WTC11 (cell line): Measurements from ENCODE around the gene RHOA. TPM values are rescaled to one million over a fixed set of nuclear protein-coding genes. Genes with fewer than 3 reads are reported as not detected.

ENCODE experiments used
- ATAC-seq: fragments of 200-7000 bp; cut with Tn5 transposase; 2 replicates; pipeline ENCODE4 v1.10.0; 2021; ENCODE audit warnings: mild to moderate bottlenecking, moderate library complexity
- CTCF ChIA-PET: fragments of 300-600 bp; sonication (Branson Sonifier 250); formaldehyde crosslinking; loops from one replicate; lab custom pipeline; 2021; ENCODE audit warnings: antibody characterized with exemption; lab: Charles Lee
- POLR2A ChIA-PET: fragments of 350-600 bp; sonication (Branson Sonifier 250); formaldehyde crosslinking; loops from one replicate; lab custom pipeline; 2021; ENCODE audit warnings: antibody characterized with exemption; lab: Charles Lee
- DNase-seq: peaks from one replicate; pipeline ENCODE4 v3.0.0; 2021; ENCODE audit warnings: low spot score
- H3K27ac Mint-ChIP-seq: 2 replicates; pipeline ENCODE4 v1.8.0; 2021; ENCODE audit warnings: mixed read lengths
- H3K27me3 Mint-ChIP-seq: 2 replicates; pipeline ENCODE4 v1.8.0; 2021; ENCODE audit warnings: low read depth, mild to moderate bottlenecking, moderate library complexity, mixed read lengths
- H3K36me3 Mint-ChIP-seq: 2 replicates; pipeline ENCODE4 v1.8.0; 2021; ENCODE audit warnings: mixed read lengths
- H3K4me1 Mint-ChIP-seq: 2 replicates; pipeline ENCODE4 v1.8.0; 2022; ENCODE audit warnings: mixed read lengths
- H3K4me3 Mint-ChIP-seq: 2 replicates; pipeline ENCODE4 v1.8.0; 2021; ENCODE audit warnings: mild to moderate bottlenecking, moderate library complexity, mixed read lengths
- H3K9me3 Mint-ChIP-seq: 2 replicates; pipeline ENCODE4 v1.8.0; 2021; ENCODE audit warnings: mixed read lengths
- ARID4B ChIP-seq: sonication (generic); formaldehyde crosslinking; IDR thresholded peaks from 2 replicates; pipeline ENCODE4 v1.8.0; 2023; ENCODE audit warnings: missing genetic modification reagents, mild to moderate bottlenecking, borderline replicate concordance
- ATF1 ChIP-seq: sonication (generic); formaldehyde crosslinking; IDR thresholded peaks from 2 replicates; pipeline ENCODE4 v1.8.1; 2023; ENCODE audit warnings: mild to moderate bottlenecking, moderate library complexity, missing genetic modification reagents
- ATF3 ChIP-seq: sonication (generic); formaldehyde crosslinking; conservative IDR thresholded peaks from 2 replicates; pipeline ENCODE4 v1.8.1; 2022; ENCODE audit warnings: mild to moderate bottlenecking, missing genetic modification reagents
- CREM ChIP-seq: sonication (generic); formaldehyde crosslinking; IDR thresholded peaks from 2 replicates; pipeline ENCODE4 v1.8.1; 2022; ENCODE audit warnings: mild to moderate bottlenecking, missing genetic modification reagents, moderate library complexity
- ELF4 ChIP-seq: sonication (generic); formaldehyde crosslinking; IDR thresholded peaks from 2 replicates; pipeline ENCODE4 v1.8.1; 2022; ENCODE audit warnings: low read depth, mild to moderate bottlenecking, moderate library complexity, missing genetic modification reagents
- ESRRA ChIP-seq: sonication (generic); formaldehyde crosslinking; IDR thresholded peaks from 2 replicates; pipeline ENCODE4 v1.8.1; 2022; ENCODE audit warnings: mild to moderate bottlenecking, missing genetic modification reagents, borderline replicate concordance
- FOXJ3 ChIP-seq: sonication (generic); formaldehyde crosslinking; IDR thresholded peaks from 2 replicates; pipeline ENCODE4 v1.9.0; 2021; ENCODE audit warnings: missing genetic modification reagents, mild to moderate bottlenecking, borderline replicate concordance
- GABPB1 ChIP-seq: sonication (generic); formaldehyde crosslinking; IDR thresholded peaks from 2 replicates; pipeline ENCODE4 v1.8.1; 2023; ENCODE audit warnings: mild to moderate bottlenecking, missing genetic modification reagents
- JUN ChIP-seq: sonication (generic); formaldehyde crosslinking; IDR thresholded peaks from 2 replicates; pipeline ENCODE4 v1.8.0; 2023; ENCODE audit warnings: mild to moderate bottlenecking, missing genetic modification reagents
- NFATC4 ChIP-seq: fragments of 250-450 bp; sonication (Bioruptor Pico); IDR thresholded peaks from 2 replicates; pipeline ENCODE4 v1.9.0; 2021; ENCODE audit warnings: mild to moderate bottlenecking
- NFE2L1 ChIP-seq: sonication (generic); formaldehyde crosslinking; IDR thresholded peaks from 2 replicates; pipeline ENCODE4 v1.8.1; 2023; ENCODE audit warnings: missing genetic modification reagents
- PRRX2 ChIP-seq: fragments of 250-450 bp; sonication (Bioruptor Pico); IDR thresholded peaks from 2 replicates; pipeline ENCODE4 v1.8.0; 2021; ENCODE audit warnings: mild to moderate bottlenecking
- RORB ChIP-seq: fragments of 250-450 bp; sonication (Bioruptor Pico); IDR thresholded peaks from 2 replicates; pipeline ENCODE4 v1.9.0; 2021; ENCODE audit warnings: mild to moderate bottlenecking
- TP53 ChIP-seq: sonication (generic); formaldehyde crosslinking; IDR thresholded peaks from 2 replicates; pipeline ENCODE4 v1.8.1; 2023; ENCODE audit warnings: mild to moderate bottlenecking, missing genetic modification reagents
- USF2 ChIP-seq: sonication (generic); formaldehyde crosslinking; IDR thresholded peaks from 2 replicates; pipeline ENCODE4 v1.8.1; 2023; ENCODE audit warnings: mild to moderate bottlenecking, missing genetic modification reagents, moderate library complexity
- ZBTB21 ChIP-seq: sonication (generic); formaldehyde crosslinking; IDR thresholded peaks from 2 replicates; pipeline ENCODE4 v1.8.1; 2023; ENCODE audit warnings: mild to moderate bottlenecking, missing genetic modification reagents, borderline replicate concordance
- ZNF219 ChIP-seq: sonication (generic); formaldehyde crosslinking; IDR thresholded peaks from 2 replicates; pipeline ENCODE4 v1.8.0; 2023; ENCODE audit warnings: missing genetic modification reagents, mild to moderate bottlenecking, borderline replicate concordance
- ZNF263 ChIP-seq: sonication (generic); formaldehyde crosslinking; IDR thresholded peaks from 2 replicates; pipeline ENCODE4 v1.8.1; 2022; ENCODE audit warnings: low read depth, mild to moderate bottlenecking, moderate library complexity, missing genetic modification reagents
- ZNF671 ChIP-seq: fragments of 250-450 bp; sonication (Bioruptor Pico); IDR thresholded peaks from 2 replicates; pipeline ENCODE4 v1.8.0; 2021; ENCODE audit warnings: mild to moderate bottlenecking
- total RNA-seq: library from RNA; stranded (reverse); gene quantifications from 3 replicates; pipeline ENCODE4 v1.2.3, GENCODE V29; 2021
- TF ChIP-seq, protein P1 (sequence below): fragments of 200-600 bp; IDR thresholded peaks from 2 replicates; pipeline ENCODE4 v1.8.0; 2022; ENCODE audit warnings: antibody characterized with exemption
- TF ChIP-seq, protein P2 (sequence below): sonication (generic); formaldehyde crosslinking; IDR thresholded peaks from 2 replicates; pipeline ENCODE4 v1.8.1; 2022; ENCODE audit warnings: mild to moderate bottlenecking, moderate library complexity, missing genetic modification reagents
- TF ChIP-seq, protein P3 (sequence below): sonication (generic); formaldehyde crosslinking; IDR thresholded peaks from 2 replicates; pipeline ENCODE4 v1.8.1; 2023; ENCODE audit warnings: mild to moderate bottlenecking, missing genetic modification reagents, moderate library complexity
- TF ChIP-seq, protein P4 (sequence below): sonication (generic); formaldehyde crosslinking; conservative IDR thresholded peaks from 2 replicates; pipeline ENCODE4 v1.8.1; 2023; ENCODE audit warnings: mild to moderate bottlenecking, low read depth, missing genetic modification reagents, moderate library complexity

RHOA gene
- total RNA-seq, 1 experiment from 2014 or later = 367 TPM

- TF ChIP-seq, protein P1, sequence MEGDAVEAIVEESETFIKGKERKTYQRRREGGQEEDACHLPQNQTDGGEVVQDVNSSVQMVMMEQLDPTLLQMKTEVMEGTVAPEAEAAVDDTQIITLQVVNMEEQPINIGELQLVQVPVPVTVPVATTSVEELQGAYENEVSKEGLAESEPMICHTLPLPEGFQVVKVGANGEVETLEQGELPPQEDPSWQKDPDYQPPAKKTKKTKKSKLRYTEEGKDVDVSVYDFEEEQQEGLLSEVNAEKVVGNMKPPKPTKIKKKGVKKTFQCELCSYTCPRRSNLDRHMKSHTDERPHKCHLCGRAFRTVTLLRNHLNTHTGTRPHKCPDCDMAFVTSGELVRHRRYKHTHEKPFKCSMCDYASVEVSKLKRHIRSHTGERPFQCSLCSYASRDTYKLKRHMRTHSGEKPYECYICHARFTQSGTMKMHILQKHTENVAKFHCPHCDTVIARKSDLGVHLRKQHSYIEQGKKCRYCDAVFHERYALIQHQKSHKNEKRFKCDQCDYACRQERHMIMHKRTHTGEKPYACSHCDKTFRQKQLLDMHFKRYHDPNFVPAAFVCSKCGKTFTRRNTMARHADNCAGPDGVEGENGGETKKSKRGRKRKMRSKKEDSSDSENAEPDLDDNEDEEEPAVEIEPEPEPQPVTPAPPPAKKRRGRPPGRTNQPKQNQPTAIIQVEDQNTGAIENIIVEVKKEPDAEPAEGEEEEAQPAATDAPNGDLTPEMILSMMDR = no peak
- TF ChIP-seq, protein P2, sequence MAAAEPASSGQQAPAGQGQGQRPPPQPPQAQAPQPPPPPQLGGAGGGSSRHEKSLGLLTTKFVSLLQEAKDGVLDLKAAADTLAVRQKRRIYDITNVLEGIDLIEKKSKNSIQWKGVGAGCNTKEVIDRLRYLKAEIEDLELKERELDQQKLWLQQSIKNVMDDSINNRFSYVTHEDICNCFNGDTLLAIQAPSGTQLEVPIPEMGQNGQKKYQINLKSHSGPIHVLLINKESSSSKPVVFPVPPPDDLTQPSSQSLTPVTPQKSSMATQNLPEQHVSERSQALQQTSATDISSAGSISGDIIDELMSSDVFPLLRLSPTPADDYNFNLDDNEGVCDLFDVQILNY (CRISPR knock-in tag) = no peak
- no peak for TF ChIP-seq CREM (CRISPR knock-in tag)
- no peak for TF ChIP-seq NFE2L1 (CRISPR knock-in tag)
- TF ChIP-seq PRRX2 (CRISPR knock-in tag) = no peak
- TF ChIP-seq ESRRA (CRISPR knock-in tag) = no peak
- no peak for TF ChIP-seq FOXJ3
- TF ChIP-seq JUN (CRISPR knock-in tag) = no peak
Measured at GRCh38 chr3:49412632-49413337, 1.0 kb upstream of the RHOA start (continued).

DNA sequence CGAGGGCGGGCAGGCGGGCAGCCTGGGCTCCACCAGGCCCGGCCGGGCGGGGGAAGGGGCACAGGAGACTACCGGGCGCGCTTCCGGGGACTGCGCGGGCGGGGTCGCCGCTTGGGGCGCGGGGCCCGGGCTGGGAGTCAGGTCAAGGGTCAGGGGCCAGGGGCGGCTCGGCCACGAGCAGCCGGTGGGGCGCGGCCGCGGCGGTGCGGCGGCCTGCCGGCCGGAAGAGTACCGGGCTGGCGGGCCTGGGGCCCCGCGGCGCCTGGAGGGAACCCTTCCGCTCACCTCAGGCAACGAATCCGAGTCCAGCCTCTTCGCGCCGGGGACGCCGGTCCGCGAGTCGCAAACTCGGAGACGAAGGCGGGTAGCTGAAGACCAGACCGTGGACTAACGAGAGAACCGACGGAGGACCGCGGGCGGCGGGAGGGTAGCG is 225 bp downstream of the RHOA start:
- DNase-seq (peak; percentile 66), ATAC-seq (peak; percentile 25)
- Mint-ChIP-seq H3K9me3 (no peaks in the 10 kb centered on the region), H3K27me3 (no peaks in the 10 kb centered on the region), H3K4me1 (peaks cover 40% of the 10 kb centered on the region), H3K27ac (no peak overlapping the region; the same call in 1 of the 2 replicates), H3K36me3 (peaks cover 4% of the 10 kb centered on the region; the same call in 1 of the 2 replicates), H3K4me3 (peak overlapping the region; percentile 97)
- CTCF ChIA-PET = interaction anchor here (0.8 to 2.3 kb wide), 6 partner anchors 11 to 240 kb away, joined by 3 to 15 read pairs (median 5); partner anchors contain the start of genes AMT, KLHDC8B and USP4
- POLR2A ChIA-PET = interaction anchor here (0.6 to 2.2 kb wide), 7 partner anchors 11 to 1750 kb away, joined by 3 to 16 read pairs (median 5); partner anchors contain the start of genes NICN1, QRICH1 and USP4
- TF ChIP-seq NFATC4 (CRISPR knock-in tag) (no peak), RORB (no peak), TP53 (no peak), USF2 (CRISPR knock-in tag) (no peak; the same call in 1 of the 2 replicates), CREM (CRISPR knock-in tag) (0 out of 2 replicates have a peak, but pooled peaks have one; percentile 43), ZNF263 (CRISPR knock-in tag) (no peak), ZNF219 (CRISPR knock-in tag) (no peak), ZBTB21 (CRISPR knock-in tag) (no peak), ATF3 (CRISPR knock-in tag) (no peak), JUN (CRISPR knock-in tag) (no peak), ZNF671 (CRISPR knock-in tag) (no peak), ATF1 (CRISPR knock-in tag) (no peak), GABPB1 (CRISPR knock-in tag) (0 out of 2 replicates have a peak, but pooled peaks have one; percentile 19), ARID4B (CRISPR knock-in tag) (no peak; the same call in 1 of the 2 replicates), ELF4 (CRISPR knock-in tag) (0 out of 2 replicates have a peak, but pooled peaks have one; percentile 41)
- TF ChIP-seq, protein P3, sequence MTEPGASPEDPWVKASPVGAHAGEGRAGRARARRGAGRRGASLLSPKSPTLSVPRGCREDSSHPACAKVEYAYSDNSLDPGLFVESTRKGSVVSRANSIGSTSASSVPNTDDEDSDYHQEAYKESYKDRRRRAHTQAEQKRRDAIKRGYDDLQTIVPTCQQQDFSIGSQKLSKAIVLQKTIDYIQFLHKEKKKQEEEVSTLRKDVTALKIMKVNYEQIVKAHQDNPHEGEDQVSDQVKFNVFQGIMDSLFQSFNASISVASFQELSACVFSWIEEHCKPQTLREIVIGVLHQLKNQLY (CRISPR knock-in tag) = no peak
- TF ChIP-seq, protein P4, sequence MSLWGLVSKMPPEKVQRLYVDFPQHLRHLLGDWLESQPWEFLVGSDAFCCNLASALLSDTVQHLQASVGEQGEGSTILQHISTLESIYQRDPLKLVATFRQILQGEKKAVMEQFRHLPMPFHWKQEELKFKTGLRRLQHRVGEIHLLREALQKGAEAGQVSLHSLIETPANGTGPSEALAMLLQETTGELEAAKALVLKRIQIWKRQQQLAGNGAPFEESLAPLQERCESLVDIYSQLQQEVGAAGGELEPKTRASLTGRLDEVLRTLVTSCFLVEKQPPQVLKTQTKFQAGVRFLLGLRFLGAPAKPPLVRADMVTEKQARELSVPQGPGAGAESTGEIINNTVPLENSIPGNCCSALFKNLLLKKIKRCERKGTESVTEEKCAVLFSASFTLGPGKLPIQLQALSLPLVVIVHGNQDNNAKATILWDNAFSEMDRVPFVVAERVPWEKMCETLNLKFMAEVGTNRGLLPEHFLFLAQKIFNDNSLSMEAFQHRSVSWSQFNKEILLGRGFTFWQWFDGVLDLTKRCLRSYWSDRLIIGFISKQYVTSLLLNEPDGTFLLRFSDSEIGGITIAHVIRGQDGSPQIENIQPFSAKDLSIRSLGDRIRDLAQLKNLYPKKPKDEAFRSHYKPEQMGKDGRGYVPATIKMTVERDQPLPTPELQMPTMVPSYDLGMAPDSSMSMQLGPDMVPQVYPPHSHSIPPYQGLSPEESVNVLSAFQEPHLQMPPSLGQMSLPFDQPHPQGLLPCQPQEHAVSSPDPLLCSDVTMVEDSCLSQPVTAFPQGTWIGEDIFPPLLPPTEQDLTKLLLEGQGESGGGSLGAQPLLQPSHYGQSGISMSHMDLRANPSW (CRISPR knock-in tag) = no peak
